IMR-90 (cell line): ENCODE results near the gene TRIM63. TPM values are rescaled to one million over a fixed set of nuclear protein-coding genes. Genes with fewer than 3 reads are reported as not detected.

Source experiments
- ATAC-seq: fragments of 200-7000 bp; cut with Tn5 transposase; 2 replicates; pipeline ENCODE4 v1.9.1; 2020; ENCODE audit warnings: low read depth, mild to moderate bottlenecking, moderate library complexity
- BruUV-seq: library from RNA; stranded (reverse); fragments of 400-500 nt; replicated peaks from 2 replicates; lab custom pipeline; 2021; lab: Mats Ljungman, UMichigan
- CTCF ChIA-PET: fragments of 300-600 bp; formaldehyde crosslinking; extraction: SDS; loops from one replicate; lab custom pipeline; 2021; ENCODE audit warnings: antibody characterized with exemption; lab: Yijun Ruan, JAX
- POLR2A ChIA-PET: fragments of 300-600 bp; sonication (Branson Sonifier 250); formaldehyde crosslinking; loops from one replicate; lab custom pipeline; 2022; ENCODE audit warnings: antibody characterized with exemption; ENCODE audit not compliant: unreplicated experiment; lab: Charles Lee
- DNase-seq: peaks from one replicate; pipeline ENCODE4 v3.0.0; 2013
- H2AFZ ChIP-seq: replicated peaks from 2 replicates; pipeline ENCODE3; 2013; ENCODE audit warnings: low read length, mild to moderate bottlenecking; ENCODE audit not compliant: poor library complexity
- H2AK5ac ChIP-seq: 2 replicates; pipeline ENCODE4 v1.6.1; 2013; ENCODE audit warnings: low read depth, low read length, inconsistent platforms
- H2AK9ac ChIP-seq: replicated peaks from 2 replicates; pipeline ENCODE3; 2013; ENCODE audit warnings: mild to moderate bottlenecking, low read depth, low read length, moderate library complexity; ENCODE audit not compliant: poor library complexity
- H2BK120ac ChIP-seq: 2 replicates; pipeline ENCODE4 v1.6.1; 2013; ENCODE audit warnings: low read depth, low read length, inconsistent platforms
- H2BK15ac ChIP-seq: 3 replicates; pipeline ENCODE4 v1.6.1; 2013; ENCODE audit warnings: low read depth, low read length, inconsistent platforms
- H2BK20ac ChIP-seq: 2 replicates; pipeline ENCODE4 v1.6.1; 2013; ENCODE audit warnings: low read depth, mild to moderate bottlenecking, inconsistent platforms, low read length, moderate library complexity
- H2BK5ac ChIP-seq: 2 replicates; pipeline ENCODE4 v1.6.1; 2013; ENCODE audit warnings: mild to moderate bottlenecking, low read depth, low read length, inconsistent platforms; ENCODE audit not compliant: poor library complexity, severe bottlenecking
- H3K14ac ChIP-seq: replicated peaks from 2 replicates; pipeline ENCODE4 v1.6.1; 2013; ENCODE audit warnings: low read depth, low read length, inconsistent platforms
- H3K18ac ChIP-seq: 2 replicates; pipeline ENCODE4 v1.6.1; 2013; ENCODE audit warnings: low read depth, low read length, control low read depth
- H3K23ac ChIP-seq: 2 replicates; pipeline ENCODE4 v1.6.1; 2013; ENCODE audit warnings: low read depth, low read length, inconsistent platforms
- H3K27ac ChIP-seq: 2 replicates; pipeline ENCODE4 v1.5.1; 2013; ENCODE audit warnings: mild to moderate bottlenecking, control low read depth, low read length; ENCODE audit not compliant: insufficient read depth
- H3K27me3 ChIP-seq: 2 replicates; pipeline ENCODE4 v1.6.1; 2013; ENCODE audit warnings: low read length; ENCODE audit not compliant: control insufficient read depth, insufficient read depth
- H3K36me3 ChIP-seq: 2 replicates; pipeline ENCODE4 v1.6.1; 2013; ENCODE audit warnings: low read length, mixed read lengths; ENCODE audit not compliant: control insufficient read depth, insufficient read depth
- H3K4ac ChIP-seq: 2 replicates; pipeline ENCODE4 v1.6.1; 2013; ENCODE audit warnings: low read depth, low read length, inconsistent platforms
- H3K4me1 ChIP-seq: 2 replicates; pipeline ENCODE4 v1.6.1; 2013; ENCODE audit warnings: low read length, mixed read lengths; ENCODE audit not compliant: control insufficient read depth, insufficient read depth
- H3K4me2 ChIP-seq: 2 replicates; pipeline ENCODE4 v1.6.1; 2013; ENCODE audit warnings: low read depth, mild to moderate bottlenecking, control low read depth, low read length, moderate library complexity
- H3K4me3 ChIP-seq: 2 replicates; pipeline ENCODE4 v1.5.1; 2013; ENCODE audit warnings: low read depth, mild to moderate bottlenecking, control low read depth, low read length, moderate library complexity; ENCODE audit not compliant: insufficient read depth
- H3K56ac ChIP-seq: 2 replicates; pipeline ENCODE4 v1.6.1; 2013; ENCODE audit warnings: low read length, inconsistent platforms; ENCODE audit not compliant: insufficient read depth; ENCODE audit errors: extremely low read depth
- H3K79me1 ChIP-seq, 2 experiments: 2 replicates each; pipeline ENCODE4 v1.6.1; 2013; ENCODE audit warnings: low read length in 2 of 2, inconsistent platforms in 1 of 2, low read depth in 1 of 2
- H3K9ac ChIP-seq: 2 replicates; pipeline ENCODE4 v1.6.1; 2013; ENCODE audit warnings: low read depth, low read length, control low read depth
- H3K9me1 ChIP-seq: 2 replicates; pipeline ENCODE4 v1.6.1; 2013; ENCODE audit warnings: low read length, inconsistent platforms; ENCODE audit not compliant: insufficient read depth
- H3K9me3 ChIP-seq: 2 replicates; pipeline ENCODE4 v1.6.1; 2013; ENCODE audit warnings: low read length; ENCODE audit not compliant: control insufficient read depth, insufficient read depth
- H4K20me1 ChIP-seq: 2 replicates; pipeline ENCODE4 v1.6.1; 2013; ENCODE audit warnings: low read length, inconsistent platforms; ENCODE audit not compliant: insufficient read depth
- H4K5ac ChIP-seq: 2 replicates; pipeline ENCODE4 v1.6.1; 2013; ENCODE audit warnings: mild to moderate bottlenecking, low read depth, low read length, control low read depth
- H4K8ac ChIP-seq, 2 experiments: 2 replicates each; pipeline ENCODE4 v1.6.1; 2013; ENCODE audit warnings: low read depth in 2 of 2, low read length in 2 of 2, control low read depth in 1 of 2, inconsistent platforms in 1 of 2
- H4K91ac ChIP-seq: 2 replicates; pipeline ENCODE4 v1.6.1; 2013; ENCODE audit warnings: low read depth, low read length, inconsistent platforms; ENCODE audit not compliant: insufficient read depth
- CEBPB ChIP-seq: IDR thresholded peaks from 2 replicates; pipeline ENCODE4 v1.6.1; 2012; ENCODE audit warnings: low read depth, low read length, improper control_type of control experiment
- CTCF ChIP-seq: conservative IDR thresholded peaks from 2 replicates; pipeline ENCODE4 v1.5.1; 2012; ENCODE audit warnings: mild to moderate bottlenecking, low read depth, low read length, improper control_type of control experiment
- ELK1 ChIP-seq: fragments of 150-350 bp; IDR thresholded peaks from 2 replicates; pipeline ENCODE4 v1.6.1; 2016; ENCODE audit warnings: low read depth, mild to moderate bottlenecking, low read length, moderate library complexity, borderline replicate concordance
- MXI1 ChIP-seq: IDR thresholded peaks from 2 replicates; pipeline ENCODE4 v1.6.1; 2012; ENCODE audit warnings: low read depth, mild to moderate bottlenecking, low read length, moderate library complexity, borderline replicate concordance
- WGBS, 2 experiments: methylation state at CpG; one replicate each; pipeline versions ENCODE4 v1.1.5 to v1.1.7; 2013; ENCODE audit warnings: missing lambda C conversion rate in 2 of 2; ENCODE audit not compliant: insufficient read length in 1 of 2; ENCODE audit errors: extremely low coverage in 2 of 2; 5-methylcytosine and 5-hydroxymethylcytosine counted together
- dilution Hi-C: fragments of 300-500 bp; cut with HindIII; formaldehyde crosslinking; loops from one replicate; pipeline ENCODE4 v1.14.3; 2018; ENCODE audit warnings: low sequenced_read_pairs; ENCODE audit not compliant: unreplicated experiment
- in situ Hi-C: fragments of 300-500 bp; cut with MboI; formaldehyde crosslinking; loops from 3 replicates; pipeline ENCODE4 v1.14.3; 2019; ENCODE audit warnings: low sequenced_read_pairs, inconsistent platforms, mixed read lengths
- intact Hi-C: fragments of 100-400 bp; cut with micrococcal nuclease; formaldehyde crosslinking; loops from 2 replicates; pipeline ENCODE4 v1.10.0; 2022
- polyA plus RNA-seq, 3 experiments: library from polyadenylated mRNA; depleted of rRNA; stranded (reverse); fragments of >200 nt; gene quantifications; 2 replicates each; pipeline ENCODE4 v1.2.3, GENCODE V29; 2012; ENCODE audit warnings: low replicate concordance in 1 of 3
- total RNA-seq: library from RNA; depleted of rRNA; stranded (reverse); fragments of >200 nt; gene quantifications from 2 replicates; pipeline ENCODE4 v1.2.3, GENCODE V29; 2012

TRIM63 gene
- total and polyA plus RNA-seq, 2 of the 4 experiments (the other 2 are of a cell fraction): not detected

DNA sequence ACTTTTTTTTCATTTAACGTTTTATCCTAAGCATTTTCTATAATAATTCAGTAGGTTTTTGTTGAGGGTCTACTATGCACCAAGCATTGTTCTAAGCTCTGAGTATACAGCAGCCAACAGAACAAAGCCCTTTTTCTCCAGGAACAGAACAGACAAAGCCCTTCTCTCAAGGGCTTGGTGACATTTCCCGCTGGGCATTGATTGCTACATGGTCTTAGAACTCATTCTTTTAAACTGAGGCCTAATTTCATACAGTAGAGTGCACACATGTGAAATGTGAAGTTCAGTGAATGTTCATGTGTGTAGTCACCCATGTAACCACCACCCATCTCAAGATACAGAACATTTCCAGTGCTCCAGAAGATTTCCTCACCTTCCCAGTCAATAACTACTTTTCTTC is 29.0 kb upstream of the TRIM63 start:
- H3K9me3 ChIP-seq: no peaks in the 10 kb centered on the region
- in situ Hi-C loops: loop anchor here (5.0 kb wide), 1 partner anchor 54 kb away; no protein-coding TSS in a partner anchor
- POLR2A ChIA-PET: no interaction called here
- H4K5ac ChIP-seq: no peak overlapping the region
- no peak overlapping the region for H3K56ac ChIP-seq
- H2BK20ac ChIP-seq: no peak overlapping the region
- DNase-seq: no peak
- no peak overlapping the region for H2AFZ ChIP-seq
- no peak overlapping the region for H3K9ac ChIP-seq
- no peak overlapping the region for H3K4me3 ChIP-seq
- H4K91ac ChIP-seq: no peak overlapping the region
- no CpG with 5 or more reads among the region's 2 CpGs for WGBS, 2 experiments
- H3K4ac ChIP-seq: no peak overlapping the region
- H3K4me2 ChIP-seq: no peak overlapping the region
- H2BK15ac ChIP-seq: no peak overlapping the region
- no peak for ATAC-seq
- H4K20me1 ChIP-seq: no peaks in the 10 kb centered on the region
- no peak overlapping the region for H3K23ac ChIP-seq
- H3K9me1 ChIP-seq: peaks cover 3% of the 10 kb centered on the region; the same call in 1 of the 2 replicates
- H3K18ac ChIP-seq: no peak overlapping the region
- H2BK5ac ChIP-seq: no peak overlapping the region
- H2AK9ac ChIP-seq: no peak overlapping the region
- H3K36me3 ChIP-seq: no peaks in the 10 kb centered on the region
- peaks cover 30% of the 10 kb centered on the region for H3K27me3 ChIP-seq
- H3K27ac ChIP-seq: no peak overlapping the region
- no peaks in the 10 kb centered on the region for H3K79me1 ChIP-seq
- intact Hi-C loops: no loop called here
- dilution Hi-C loops: no loop called here
- no peak overlapping the region for H2BK120ac ChIP-seq
- H4K8ac ChIP-seq: no peak overlapping the region
- peaks cover 2% of the 10 kb centered on the region; the same call in 1 of the 2 replicates for H3K4me1 ChIP-seq
- no TSS peak for BruUV-seq
- no peak overlapping the region for H3K14ac ChIP-seq
- no peak overlapping the region for H2AK5ac ChIP-seq
- CTCF ChIA-PET: interaction anchor here (1.2 kb wide), 1 partner anchor 48 kb away, joined by 3 read pairs; no protein-coding TSS in a partner anchor
- TF ChIP-seq MXI1 (no peak), CTCF (no peak), CEBPB (no peak), ELK1 (no peak)
